Measurements from ENCODE around the gene CLDN11. TPM values are rescaled to one million over a fixed set of nuclear protein-coding genes. Genes with fewer than 3 reads are reported as not detected.

CLDN11 gene
- polyA plus RNA-seq, 1 of the 3 experiments (the other 2 are of a cell fraction) = 2.2 TPM

- Histone ChIP-seq H3K9me3 (no peaks in the 10 kb centered on the region), H3K27me3 (ENCODE audit: insufficient read depth) (no peaks in the 10 kb centered on the region), H3K79me2 (ENCODE audit: insufficient read depth) (no peaks in the 10 kb centered on the region), H4K20me1 (ENCODE audit: insufficient read depth) (no peaks in the 10 kb centered on the region), H3K4me1 (ENCODE audit: control insufficient read depth in 1 of 2, insufficient read depth in 2 of 2, low read depth in 1 of 2, low read length in 1 of 2) (peaks cover 0 to under 1% of the 10 kb centered on the region in 2 experiments; a peak in 1 of 4 replicates), H2AFZ (ENCODE audit: low read depth) (no peak overlapping the region), H3K27ac (ENCODE audit: low read depth in 2 of 2, low read length in 1 of 2) (no peak overlapping the region), H3K4me3 (ENCODE audit: low read depth in 2 of 2, low read length in 1 of 2) (no peak overlapping the region), H3K4me2 (no peak overlapping the region), H3K9me2 (no peaks in the 10 kb centered on the region), H3K9ac (no peak overlapping the region), H3F3A (replicated peaks; ENCODE audit: insufficient read depth) (peaks cover 3% of the 10 kb centered on the region), H3K36me3 (replicated peaks in 1 of 2; ENCODE audit: control insufficient read depth in 1 of 2, insufficient read depth in 2 of 2, low read length in 1 of 2) (no peaks in the 10 kb centered on the region)
- TF ChIP-seq CTCF (IDR thresholded peaks at IDR 0.05) (no peak), FOSL2 (IDR thresholded peaks at IDR 0.05; ENCODE audit: borderline replicate concordance, low read depth) (no peak), TAF1 (IDR thresholded peaks at IDR 0.05; ENCODE audit: borderline replicate concordance, low read depth, low read length) (no peak), RCOR1 (IDR thresholded peaks at IDR 0.05; ENCODE audit: low read length) (no peak), POLR2AphosphoS5 (IDR thresholded peaks at IDR 0.05; ENCODE audit: low read depth, low read length) (no peak), MAX (IDR thresholded peaks at IDR 0.05; ENCODE audit: low read depth) (no peak), GABPA (IDR thresholded peaks at IDR 0.05; ENCODE audit: low read depth) (no peak), NRF1 (IDR thresholded peaks at IDR 0.05; ENCODE audit: low read depth, low read length) (no peak), IRF3 (IDR thresholded peaks at IDR 0.05; ENCODE audit: low read depth, low read length) (no peak), USF2 (IDR thresholded peaks at IDR 0.05; ENCODE audit: borderline replicate concordance, low read depth, low read length) (no peak), YY1 (IDR thresholded peaks at IDR 0.05; ENCODE audit: low read depth) (no peak), TEAD4 (IDR thresholded peaks at IDR 0.05; ENCODE audit: borderline replicate concordance, insufficient read depth) (no peak), JUND (IDR thresholded peaks at IDR 0.05) (no peak)
- no peak for DNase-seq
- ChIA-PET POLR2A (no interaction called here), CTCF (interaction anchor here (1.0 to 1.5 kb wide), 2 partner anchors 22 to 29 kb away, joined by 3 to 5 read pairs; no protein-coding TSS in a partner anchor)
Measured at GRCh38 chr3:170443457-170443856, 24.8 kb downstream of the CLDN11 start.

- no peaks in the 10 kb centered on the region for H3F3A ChIP-seq (replicated peaks; ENCODE audit: insufficient read depth)
- H3K9me3 ChIP-seq = no peaks in the 10 kb centered on the region
- CTCF ChIA-PET = interaction anchor here (0.6 to 1.7 kb wide), 3 partner anchors 8 to 13 kb away, joined by 3 to 5 read pairs (median 4); no protein-coding TSS in a partner anchor
- no CpG with 5 or more reads among the region's 3 CpGs for WGBS (ENCODE audit: low lambda C conversion rate)
- no peaks in the 10 kb centered on the region for H3K36me3 ChIP-seq (replicated peaks in 1 of 2; ENCODE audit: control insufficient read depth in 1 of 2, insufficient read depth in 2 of 2, low read length in 1 of 2)
- no peaks in the 10 kb centered on the region for H3K79me2 ChIP-seq (ENCODE audit: insufficient read depth)
- no peak overlapping the region for H3K4me2 ChIP-seq
- no peak overlapping the region for H2AFZ ChIP-seq (ENCODE audit: low read depth)
- H3K4me1 ChIP-seq (ENCODE audit: control insufficient read depth in 1 of 2, insufficient read depth in 2 of 2, low read depth in 1 of 2, low read length in 1 of 2) = peaks cover 0 to 3% of the 10 kb centered on the region in 2 experiments; a peak in 1 of 4 replicates
- POLR2A ChIA-PET = no interaction called here
- H3K9ac ChIP-seq = no peak overlapping the region
- H4K20me1 ChIP-seq (ENCODE audit: insufficient read depth) = no peaks in the 10 kb centered on the region
- no peak overlapping the region for H3K4me3 ChIP-seq (ENCODE audit: low read depth in 2 of 2, low read length in 1 of 2)
- H3K27ac ChIP-seq (ENCODE audit: low read depth in 2 of 2, low read length in 1 of 2) = no peak overlapping the region
- H3K27me3 ChIP-seq (ENCODE audit: insufficient read depth) = no peaks in the 10 kb centered on the region
- TF ChIP-seq RFX5 (IDR thresholded peaks at IDR 0.05; ENCODE audit: low read length) = no peak
- no peak for TF ChIP-seq PBX3 (IDR thresholded peaks at IDR 0.05)
- TF ChIP-seq NFIC (IDR thresholded peaks at IDR 0.05; ENCODE audit: borderline replicate concordance) = no peak
- H3K9me2 ChIP-seq = no peaks in the 10 kb centered on the region
- no peak for DNase-seq
Measured at GRCh38 chr3:170448584-170448983, 29.9 kb downstream of the CLDN11 start.

Data from SK-N-SH (cell line).